GM12864 (cell line): ENCODE results near the gene STK33.

Experiments
- DNase-seq: peaks from one replicate; pipeline ENCODE4 v3.0.0-alpha.2; 2011; ENCODE audit warnings: low read depth
- H3K4me3 ChIP-seq: 2 replicates; pipeline ENCODE4 v1.5.1; 2011; ENCODE audit warnings: mild to moderate bottlenecking, low read depth, low read length, control low read depth
- CTCF ChIP-seq: IDR thresholded peaks from 2 replicates; pipeline ENCODE4 v1.5.1; 2011; ENCODE audit warnings: low read depth, mild to moderate bottlenecking, moderate library complexity, low read length, control low read depth, inconsistent platforms; ENCODE audit errors: missing control alignments

Gene STK33

GRCh38 chr11:8440649-8441048, 153.4 kb downstream of the STK33 start:
- H3K4me3 ChIP-seq, result no peak overlapping the region
- no peak for DNase-seq
- no peak for TF ChIP-seq CTCF

DNA sequence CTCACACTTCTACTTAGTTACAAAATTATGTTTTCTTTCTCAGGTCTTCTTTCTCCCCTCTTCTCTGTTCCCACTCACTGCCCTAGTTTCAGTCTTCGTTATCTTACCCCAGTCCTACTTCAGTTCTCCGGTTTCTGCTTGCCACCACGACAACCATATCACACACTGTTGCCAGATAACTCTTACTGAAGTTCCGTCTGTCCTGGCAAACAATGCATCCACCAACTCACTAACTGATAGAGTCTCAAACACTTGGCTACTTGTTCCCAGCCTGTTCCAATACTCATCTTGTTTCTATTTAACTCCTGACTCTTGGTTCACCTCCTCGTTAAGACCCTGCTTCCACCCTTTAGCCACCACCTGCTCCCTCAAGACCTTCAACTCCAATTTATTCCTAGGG, 164.5 kb downstream of the STK33 start:
- H3K4me3 ChIP-seq, result no peak overlapping the region
- no peak for TF ChIP-seq CTCF
- DNase-seq, result no peak

DNA sequence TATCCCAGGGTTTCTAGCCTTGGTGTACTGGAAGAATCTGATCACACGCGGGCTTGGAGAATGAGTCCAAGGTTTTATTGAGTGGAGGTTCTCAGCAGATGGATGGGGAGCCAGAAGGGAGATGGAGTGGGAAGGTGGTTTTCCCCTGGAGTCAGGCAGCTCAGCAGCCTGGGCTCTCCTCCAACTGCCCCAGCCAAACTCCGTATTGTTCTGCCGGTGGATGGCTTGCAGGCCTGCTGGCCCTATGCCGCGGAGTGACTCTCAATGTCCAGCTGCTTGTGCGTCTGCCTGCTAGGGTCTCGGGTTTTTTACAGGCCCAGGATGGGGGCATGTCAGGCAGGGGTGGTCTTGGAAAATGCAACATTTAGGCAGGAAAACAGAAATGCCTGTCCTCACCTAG, 168.0 kb downstream of the STK33 start:
- no peak overlapping the region for H3K4me3 ChIP-seq
- DNase-seq, result no peak
- TF ChIP-seq CTCF, result no peak

- no peak for TF ChIP-seq CTCF
- DNase-seq, result no peak
- H3K4me3 ChIP-seq, result no peak overlapping the region
Observed at GRCh38 chr11:8415195-8415594, 178.8 kb downstream of the STK33 start.

DNA sequence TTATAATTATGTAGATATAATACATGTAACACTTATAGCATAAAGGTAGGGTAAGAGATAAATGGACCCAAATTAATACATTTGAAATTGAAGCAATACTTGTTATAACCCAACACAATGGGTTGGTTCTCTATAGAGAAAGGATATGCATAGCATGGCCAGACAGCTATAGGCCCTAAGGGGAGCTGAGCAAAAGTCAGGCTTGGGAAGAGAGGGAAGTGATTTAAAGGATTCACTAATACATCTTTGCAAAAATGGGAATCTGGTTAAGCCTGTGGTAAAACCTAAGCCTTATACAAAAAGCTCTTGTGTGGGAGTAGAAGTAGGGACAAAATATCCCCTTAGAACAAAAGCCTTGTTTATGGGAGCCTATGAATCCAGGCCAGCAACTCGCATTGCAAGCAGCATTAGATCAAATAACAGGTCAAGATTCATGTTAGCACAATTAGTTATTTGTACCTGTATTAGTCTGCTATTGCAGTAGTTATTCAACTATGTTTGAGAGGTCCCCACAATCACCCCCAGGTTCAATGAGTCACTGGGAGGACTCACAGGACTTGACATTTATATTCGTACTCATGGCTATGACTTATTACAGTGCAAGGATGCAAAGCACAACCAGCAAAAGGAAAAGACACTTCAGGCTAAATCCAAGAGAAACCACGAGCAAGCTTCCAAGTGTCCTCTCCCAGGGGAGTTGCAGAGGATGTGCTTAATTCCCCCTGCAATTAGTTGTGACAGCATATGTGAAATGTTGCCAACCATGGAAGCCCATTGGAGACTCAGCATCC, 185.7 kb downstream of the STK33 start:
- H3K4me3 ChIP-seq, result no peak overlapping the region
- TF ChIP-seq CTCF, result no peak
- no peak for DNase-seq

DNA sequence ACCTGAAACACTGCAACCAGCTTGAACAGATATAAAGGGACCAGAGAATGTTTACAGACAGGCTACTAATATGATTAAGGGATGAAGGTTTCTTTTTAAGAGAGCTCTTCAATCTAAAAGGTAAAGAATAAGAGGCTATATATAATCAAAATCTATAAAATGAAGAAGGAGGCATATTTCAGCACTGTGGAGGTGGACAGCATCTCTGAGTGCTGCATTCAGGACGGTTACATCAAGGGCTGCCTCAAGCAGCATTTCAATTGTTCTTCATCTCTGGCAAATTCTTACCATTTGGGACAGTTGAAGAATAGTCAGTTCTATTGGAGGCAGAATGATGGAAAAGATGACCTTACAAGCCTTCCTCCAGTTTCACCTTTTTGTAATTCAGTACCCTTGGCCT, 190.7 kb downstream of the STK33 start:
- no peak for TF ChIP-seq CTCF
- no peak for DNase-seq
- H3K4me3 ChIP-seq, result no peak overlapping the region

GRCh38 chr11:8392886-8393285, 201.1 kb downstream of the STK33 start:
- TF ChIP-seq CTCF, result no peak
- no peak for DNase-seq
- H3K4me3 ChIP-seq, result no peak overlapping the region
